ENCODE results near the gene VTA1.
"Not testable (repeated sequence)": the region's sequence is repeated elsewhere in the genome, so short reads cannot be mapped to it uniquely, and the experiment has no call there.

Gene VTA1

DNA sequence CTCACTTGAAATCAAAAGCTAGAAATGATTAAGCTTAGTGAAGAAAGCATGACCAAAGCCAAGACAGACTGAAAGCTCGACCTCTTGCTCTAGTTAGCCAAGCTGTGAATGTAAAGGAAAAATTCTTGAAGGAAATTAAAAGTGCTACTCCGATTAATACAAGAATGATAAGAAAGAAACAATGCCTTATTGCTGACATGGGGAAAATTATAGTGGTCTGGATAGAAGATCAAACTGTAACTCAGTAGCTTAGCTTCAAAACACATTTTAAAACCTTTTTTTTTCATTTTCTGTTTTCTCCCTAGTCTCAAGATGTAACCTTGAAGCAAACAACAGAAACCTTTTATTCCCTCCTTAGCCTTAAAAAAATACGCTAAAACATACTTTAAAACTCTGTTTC is 25.7 kb upstream of the VTA1 start:
- DNase-seq (ENCODE audit: low read depth) = no peak
- TF ChIP-seq, protein P1, sequence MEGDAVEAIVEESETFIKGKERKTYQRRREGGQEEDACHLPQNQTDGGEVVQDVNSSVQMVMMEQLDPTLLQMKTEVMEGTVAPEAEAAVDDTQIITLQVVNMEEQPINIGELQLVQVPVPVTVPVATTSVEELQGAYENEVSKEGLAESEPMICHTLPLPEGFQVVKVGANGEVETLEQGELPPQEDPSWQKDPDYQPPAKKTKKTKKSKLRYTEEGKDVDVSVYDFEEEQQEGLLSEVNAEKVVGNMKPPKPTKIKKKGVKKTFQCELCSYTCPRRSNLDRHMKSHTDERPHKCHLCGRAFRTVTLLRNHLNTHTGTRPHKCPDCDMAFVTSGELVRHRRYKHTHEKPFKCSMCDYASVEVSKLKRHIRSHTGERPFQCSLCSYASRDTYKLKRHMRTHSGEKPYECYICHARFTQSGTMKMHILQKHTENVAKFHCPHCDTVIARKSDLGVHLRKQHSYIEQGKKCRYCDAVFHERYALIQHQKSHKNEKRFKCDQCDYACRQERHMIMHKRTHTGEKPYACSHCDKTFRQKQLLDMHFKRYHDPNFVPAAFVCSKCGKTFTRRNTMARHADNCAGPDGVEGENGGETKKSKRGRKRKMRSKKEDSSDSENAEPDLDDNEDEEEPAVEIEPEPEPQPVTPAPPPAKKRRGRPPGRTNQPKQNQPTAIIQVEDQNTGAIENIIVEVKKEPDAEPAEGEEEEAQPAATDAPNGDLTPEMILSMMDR (conservative IDR thresholded peaks at IDR 0.05; ENCODE audit: control insufficient read depth, insufficient read depth, low read depth, low read length) = no peak
- H3K4me3 ChIP-seq (ENCODE audit: control insufficient read depth, low read depth, low read length) = no peak overlapping the region

DNA sequence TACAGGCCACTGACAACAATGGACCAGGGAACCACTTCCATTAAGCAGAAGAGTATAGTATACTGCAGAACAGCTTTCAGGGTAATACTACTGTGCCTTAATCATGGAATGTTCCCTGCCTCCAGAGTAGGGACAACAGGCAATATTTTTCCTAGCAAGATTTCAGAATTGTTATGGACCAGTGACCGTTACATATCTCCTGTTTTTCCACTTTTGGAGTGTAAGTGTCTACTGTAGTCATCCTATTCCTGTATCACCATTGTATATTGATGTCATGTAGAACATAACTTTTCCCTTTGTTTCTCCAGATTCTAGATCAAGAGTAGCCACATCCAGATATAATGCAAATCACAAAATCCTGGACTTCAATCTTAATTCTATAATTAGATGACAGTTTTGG is 16.2 kb upstream of the VTA1 start:
- TF ChIP-seq, protein P1 (conservative IDR thresholded peaks at IDR 0.05; ENCODE audit: control insufficient read depth, insufficient read depth, low read depth, low read length) = no peak
- H3K4me3 ChIP-seq (ENCODE audit: control insufficient read depth, low read depth, low read length) = no peak overlapping the region
- DNase-seq (ENCODE audit: low read depth) = no peak

DNA sequence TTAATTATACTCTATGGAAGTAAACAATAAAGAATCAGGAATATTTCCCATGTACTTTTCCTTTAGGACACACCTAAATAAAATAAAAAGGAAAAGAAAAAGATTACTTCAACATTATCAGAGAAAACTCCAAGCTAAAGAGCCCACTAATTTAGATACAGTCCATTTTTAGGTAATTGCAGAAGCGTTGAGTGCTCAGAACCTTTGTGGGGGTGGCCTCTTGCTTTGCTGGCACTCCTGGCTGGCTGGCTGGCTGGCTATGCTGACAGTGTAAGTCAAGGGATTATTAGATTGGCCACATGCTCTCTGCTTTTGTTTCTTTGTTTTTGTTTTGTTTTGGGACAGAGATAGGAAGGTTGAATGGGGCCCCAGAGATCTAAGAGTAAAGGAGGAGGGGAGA is 14.4 kb upstream of the VTA1 start, which contains the start of gene GJE1:
Gene GJE1 (plus strand): TSS at position 301 of the 400 bp plus-strand sequence. CDS start 234 bp downstream, outside the sequence.
- TF ChIP-seq, protein P1 (conservative IDR thresholded peaks at IDR 0.05; ENCODE audit: control insufficient read depth, insufficient read depth, low read depth, low read length) = no peak
- H3K4me3 ChIP-seq (ENCODE audit: control insufficient read depth, low read depth, low read length) = no peak within 1 kb of the TSS
- no peak for DNase-seq (ENCODE audit: low read depth)

DNA sequence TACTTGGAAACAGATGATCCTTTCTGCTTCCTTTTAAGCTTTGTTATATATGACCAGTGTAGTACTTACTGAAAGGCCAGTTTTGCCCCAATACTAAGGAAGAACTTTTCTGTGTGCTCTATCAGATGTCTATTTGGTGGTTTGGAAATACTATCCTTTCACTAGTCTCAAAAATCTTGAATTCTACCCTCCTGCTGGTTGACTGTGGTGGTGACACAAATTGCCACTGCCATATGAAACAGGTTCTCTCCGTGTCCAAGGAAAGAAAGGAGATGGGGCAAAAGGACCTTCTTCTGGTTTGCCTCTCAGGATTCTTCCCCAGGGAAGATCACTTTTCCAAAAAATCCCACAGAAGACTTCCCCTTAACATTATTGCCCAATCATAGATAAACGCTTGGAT is 8.2 kb upstream of the VTA1 start:
- no peak for DNase-seq (ENCODE audit: low read depth)
- no peak overlapping the region for H3K4me3 ChIP-seq (ENCODE audit: control insufficient read depth, low read depth, low read length)
- TF ChIP-seq, protein P1 (conservative IDR thresholded peaks at IDR 0.05; ENCODE audit: control insufficient read depth, insufficient read depth, low read depth, low read length) = no peak

DNA sequence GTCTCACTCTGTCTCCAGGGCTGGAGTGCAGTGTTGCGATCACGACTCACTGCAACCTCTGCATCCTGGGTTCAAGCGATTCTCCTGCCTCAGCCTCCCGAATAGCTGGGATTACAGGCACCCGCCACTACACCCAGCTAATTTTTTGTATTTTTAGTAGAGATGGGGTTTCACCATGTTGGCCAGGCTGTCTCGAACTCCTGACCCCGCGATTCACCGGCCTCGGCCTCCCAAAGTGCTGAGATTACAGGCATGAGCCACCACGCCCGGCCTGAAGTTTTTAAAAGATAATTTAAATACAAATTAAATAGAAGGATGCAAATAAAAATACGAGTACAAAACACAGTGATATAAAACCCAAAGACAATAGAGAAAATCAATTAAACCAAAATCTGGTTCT is 5.5 kb upstream of the VTA1 start:
- not testable (repeated sequence) for DNase-seq (ENCODE audit: low read depth); H3K4me3 ChIP-seq (ENCODE audit: control insufficient read depth, low read depth, low read length)

DNA sequence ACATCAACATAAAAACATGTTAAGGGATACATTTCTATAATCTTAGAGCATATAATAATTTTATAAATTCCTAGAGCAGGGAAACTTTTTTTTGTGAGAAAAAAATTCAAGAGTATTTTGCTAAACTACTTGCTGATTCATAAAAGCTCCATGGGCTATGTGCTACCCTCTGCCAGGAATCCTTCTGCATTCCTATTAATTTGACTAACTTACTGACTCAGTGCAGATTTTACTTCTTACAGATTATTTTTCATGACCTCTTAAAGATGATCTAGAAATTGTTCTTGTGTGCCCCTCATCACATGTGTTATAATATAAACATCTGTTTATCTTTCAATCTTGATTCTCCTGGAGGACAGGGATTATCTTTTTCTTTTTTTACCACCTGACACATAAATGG is 5.7 kb downstream of the VTA1 start:
- TF ChIP-seq, protein P1 (conservative IDR thresholded peaks at IDR 0.05; ENCODE audit: control insufficient read depth, insufficient read depth, low read depth, low read length) = no peak
- DNase-seq (ENCODE audit: low read depth) = peak; percentile 79
- H3K4me3 ChIP-seq (ENCODE audit: control insufficient read depth, low read depth, low read length) = no peak overlapping the region

DNA sequence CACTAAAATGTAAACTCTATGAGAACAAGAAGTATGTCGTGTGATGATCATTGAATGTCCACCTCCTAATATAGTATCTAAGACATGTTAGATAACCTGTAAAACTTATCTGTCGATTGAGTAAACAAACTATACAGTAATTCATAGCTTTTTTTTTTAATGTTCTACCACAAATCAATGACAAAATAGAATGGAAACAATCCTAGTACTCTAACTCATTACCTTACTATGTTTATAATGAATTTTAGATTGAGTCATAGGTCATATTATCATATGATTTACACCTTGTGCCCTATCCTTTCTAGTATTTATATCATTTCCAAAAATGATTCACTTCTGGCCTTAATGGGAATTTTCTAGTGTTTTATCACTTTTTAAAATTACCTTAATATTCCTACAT is 6.1 kb downstream of the VTA1 start:
- TF ChIP-seq, protein P1 (conservative IDR thresholded peaks at IDR 0.05; ENCODE audit: control insufficient read depth, insufficient read depth, low read depth, low read length) = no peak
- DNase-seq (ENCODE audit: low read depth) = no peak
- no peak overlapping the region for H3K4me3 ChIP-seq (ENCODE audit: control insufficient read depth, low read depth, low read length)
